ENCODE results near the gene MBD3.

MBD3 gene

GRCh38 chr19:1618157-1619093 lies 25.8 kb upstream of the MBD3 start:
- TF ChIP-seq CTCF (IDR thresholded peaks at IDR 0.05): peak; percentile 67
- TF ChIP-seq ZFX (IDR thresholded peaks at IDR 0.05; ENCODE audit: borderline replicate concordance): no peak

GRCh38 chr19:1616875-1617274 lies 24.2 kb upstream of the MBD3 start:
- TF ChIP-seq CTCF (IDR thresholded peaks at IDR 0.05) (no peak), ZFX (IDR thresholded peaks at IDR 0.05; ENCODE audit: borderline replicate concordance) (no peak)

More at GRCh38 chr19:1618157-1619093, 25.8 kb upstream of the MBD3 start:
- no peak overlapping the region for H3K27ac ChIP-seq

GRCh38 chr19:1616396-1616795 lies 23.7 kb upstream of the MBD3 start:
- H3K27ac ChIP-seq: no peak overlapping the region
- no peak for TF ChIP-seq CTCF (IDR thresholded peaks at IDR 0.05)
- no peak for TF ChIP-seq ZFX (IDR thresholded peaks at IDR 0.05; ENCODE audit: borderline replicate concordance)

More at GRCh38 chr19:1616875-1617274, 24.2 kb upstream of the MBD3 start:
- H3K27ac ChIP-seq: no peak overlapping the region

GRCh38 chr19:1615156-1615765 lies 22.6 kb upstream of the MBD3 start:
- TF ChIP-seq CTCF (IDR thresholded peaks at IDR 0.05): no peak
- TF ChIP-seq ZFX (IDR thresholded peaks at IDR 0.05; ENCODE audit: borderline replicate concordance): no peak
- H3K27ac ChIP-seq: no peak overlapping the region

GRCh38 chr19:1613808-1614570 lies 21.3 kb upstream of the MBD3 start:
- no peak overlapping the region for H3K27ac ChIP-seq
- TF ChIP-seq CTCF (IDR thresholded peaks at IDR 0.05) (no peak), ZFX (IDR thresholded peaks at IDR 0.05; ENCODE audit: borderline replicate concordance) (no peak)

GRCh38 chr19:1613146-1613545 lies 20.5 kb upstream of the MBD3 start:
- TF ChIP-seq CTCF (IDR thresholded peaks at IDR 0.05) (no peak), ZFX (IDR thresholded peaks at IDR 0.05; ENCODE audit: borderline replicate concordance) (no peak)
- H3K27ac ChIP-seq: no peak overlapping the region
